Stimulated activated CD4-positive, alpha-beta T cell treated with anti-CD3 and anti-CD28 coated beads, Interleukin-4, amount 100 ng/mL, for 1 hour (primary cell): ENCODE measurements around the gene C1orf50.
"Not testable (repeated sequence)": the region's sequence is repeated elsewhere in the genome, so short reads cannot be mapped to it uniquely, and the experiment has no call there.

ENCODE experiments used
- DNase-seq: peaks from one replicate; pipeline ENCODE4 v3.0.0-alpha.2; 2020

The C1orf50 gene

DNA sequence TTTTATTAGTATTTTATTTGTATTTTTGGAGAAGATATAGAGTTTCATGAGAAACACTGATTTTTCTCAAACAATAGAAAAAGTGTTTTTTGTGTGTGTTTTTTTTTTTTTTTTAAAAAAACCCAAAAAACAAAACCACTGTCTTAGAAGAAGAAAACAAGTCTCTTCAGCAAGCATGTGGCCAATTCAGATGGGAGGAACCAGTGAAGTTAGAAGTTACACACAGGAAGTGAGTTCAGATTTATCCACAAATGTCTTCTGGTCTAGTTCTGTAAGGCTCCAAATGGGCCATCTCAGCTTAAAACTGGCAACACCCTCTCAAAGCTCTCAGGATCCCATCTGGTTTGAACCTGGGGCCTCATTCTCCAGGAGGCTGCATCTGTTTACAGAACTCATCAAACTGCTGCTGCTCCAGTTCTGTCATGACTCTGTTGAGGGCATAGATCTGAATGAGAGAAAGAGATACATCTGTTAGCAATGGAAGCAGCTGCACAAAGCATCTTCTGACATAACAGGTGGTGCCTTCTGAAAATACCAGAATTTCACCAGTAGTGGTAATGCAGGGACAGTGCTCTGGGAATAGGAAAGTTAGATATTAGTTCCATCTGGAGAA lies 40.1 kb downstream of the C1orf50 start:
- DNase-seq, result no peak

DNA sequence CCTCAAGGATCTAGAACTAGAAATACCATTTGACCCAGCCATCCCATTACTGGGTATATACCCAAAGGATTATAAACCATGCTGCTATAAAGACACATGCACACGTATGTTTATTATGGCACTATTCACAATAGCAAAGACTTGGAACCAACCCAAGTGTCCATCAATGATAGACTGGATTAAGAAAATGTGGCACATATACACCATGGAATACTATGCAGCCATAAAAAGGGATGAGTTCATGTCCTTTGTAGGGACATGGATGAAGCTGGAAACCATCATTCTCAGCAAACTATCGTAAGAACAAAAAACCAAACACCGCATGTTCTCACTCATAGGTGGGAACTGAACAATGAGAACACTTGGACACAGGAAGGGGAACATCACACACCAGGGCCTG lies 47.8 kb downstream of the C1orf50 start:
- not testable (repeated sequence) for DNase-seq

DNA sequence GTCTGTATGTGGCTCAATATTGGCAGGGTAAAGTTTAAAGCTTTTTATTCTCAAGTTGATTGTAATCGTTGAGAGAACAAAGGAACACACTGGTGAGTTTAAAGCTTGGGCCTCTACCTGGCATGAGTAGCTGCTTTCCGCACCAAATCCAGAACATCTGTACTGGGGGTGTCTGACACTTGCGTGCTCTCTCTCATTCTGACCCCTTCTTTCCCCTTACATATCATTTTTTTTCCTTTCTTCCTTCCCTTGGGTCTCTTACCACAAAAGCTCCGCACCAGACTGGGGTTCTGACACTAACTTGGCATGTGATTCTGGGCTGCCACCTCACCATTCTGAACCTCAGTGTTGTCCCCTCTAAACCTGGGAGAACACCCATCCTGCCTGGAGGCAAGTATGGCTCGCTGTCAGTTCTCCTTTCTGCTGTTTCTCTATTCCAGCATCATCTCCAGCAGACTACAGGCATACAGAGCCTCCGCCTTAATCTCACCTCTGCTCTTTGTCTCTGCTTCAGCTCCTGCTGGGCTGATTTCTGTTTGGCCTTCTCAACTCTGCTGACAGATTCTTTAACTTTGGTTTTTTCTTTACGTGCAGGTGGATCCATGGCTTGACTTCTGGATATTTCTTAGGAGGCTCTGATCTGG lies 49.0 kb downstream of the C1orf50 start:
- DNase-seq, result no peak

DNA sequence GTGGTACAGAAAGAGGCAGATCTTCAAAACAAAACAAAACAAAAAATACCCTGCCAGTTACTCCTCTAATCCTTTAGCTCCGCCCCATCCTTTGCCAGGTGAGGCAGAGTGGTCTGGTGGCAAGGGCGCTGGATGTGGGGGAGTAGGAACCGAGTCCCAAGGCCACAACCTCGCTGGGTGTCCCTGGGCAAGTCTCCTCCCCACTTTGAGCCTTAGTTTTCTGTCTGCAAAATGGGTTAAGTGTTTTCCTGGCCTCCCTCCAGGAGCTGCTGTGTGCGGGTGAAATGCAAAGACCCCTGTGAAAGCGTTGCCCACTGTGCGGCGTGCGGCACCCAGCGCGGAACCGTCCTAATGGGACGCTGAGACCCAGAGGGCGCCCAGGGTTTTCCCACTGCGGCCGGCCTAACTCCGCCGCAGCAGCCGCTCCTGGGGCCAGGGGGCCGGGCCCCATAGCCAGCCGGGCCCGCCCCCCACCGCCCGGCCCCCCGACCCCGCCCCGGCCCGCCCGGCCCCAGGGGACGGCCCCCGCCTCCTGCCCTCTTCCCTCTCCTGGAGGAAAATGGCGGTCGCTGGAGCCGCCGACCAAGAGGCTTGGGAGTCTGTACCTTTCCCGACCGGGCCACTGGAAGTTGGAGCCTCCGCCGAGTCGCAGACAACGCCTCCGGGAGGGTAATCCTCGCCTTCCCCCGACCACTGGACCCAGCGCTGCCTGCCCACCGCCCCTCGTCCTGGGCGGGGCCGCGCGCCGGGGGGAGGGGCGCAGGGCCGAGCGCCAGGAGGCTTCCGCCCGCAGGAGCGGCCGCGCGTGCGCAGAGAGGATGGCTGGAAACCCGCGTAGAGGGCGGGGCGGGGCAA lies 49.8 kb downstream of the C1orf50 start, which contains the start of the genes ERMAP and SVBP:
Gene ERMAP, plus strand, starts transcription at position 538 of the 855 bp plus-strand sequence. CDS start 13,327 bp downstream, outside the sequence.
Gene SVBP, minus strand, starts transcription at position 813 of the 855 bp plus-strand sequence. CDS start 853 bp downstream, outside the sequence.
- DNase-seq, result peak; percentile 97

- no peak for DNase-seq
These were observed 50.4 kb downstream of the C1orf50 start for GRCh38 chr1:42817440-42817767.

GRCh38 chr1:42817976-42818375 lies 50.9 kb downstream of the C1orf50 start:
- no peak for DNase-seq

DNA sequence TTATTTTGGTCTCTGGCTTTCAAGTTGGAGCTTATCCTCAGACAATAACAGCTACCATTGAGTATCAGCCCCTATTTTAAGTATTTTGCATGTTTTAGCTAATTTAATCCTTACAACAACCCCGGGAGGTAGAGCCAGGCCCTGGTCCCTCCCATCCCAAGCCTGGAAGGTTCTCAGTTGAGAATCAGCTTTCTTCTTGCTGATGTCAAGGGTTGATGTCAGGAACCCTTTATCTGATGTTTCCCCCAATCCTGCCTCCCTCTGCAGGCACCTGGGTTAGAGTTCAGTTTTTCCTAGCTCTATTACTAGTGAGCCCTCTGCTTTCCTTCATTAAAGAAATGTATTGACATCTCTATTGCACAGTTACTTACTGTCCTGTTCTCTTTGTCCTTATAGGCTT lies 53.8 kb downstream of the C1orf50 start:
- no peak for DNase-seq

- no peak for DNase-seq
These were observed 54.6 kb downstream of the C1orf50 start for GRCh38 chr1:42821690-42822089.

GRCh38 chr1:42822800-42823392 lies 55.8 kb downstream of the C1orf50 start:
- DNase-seq, result no peak

DNA sequence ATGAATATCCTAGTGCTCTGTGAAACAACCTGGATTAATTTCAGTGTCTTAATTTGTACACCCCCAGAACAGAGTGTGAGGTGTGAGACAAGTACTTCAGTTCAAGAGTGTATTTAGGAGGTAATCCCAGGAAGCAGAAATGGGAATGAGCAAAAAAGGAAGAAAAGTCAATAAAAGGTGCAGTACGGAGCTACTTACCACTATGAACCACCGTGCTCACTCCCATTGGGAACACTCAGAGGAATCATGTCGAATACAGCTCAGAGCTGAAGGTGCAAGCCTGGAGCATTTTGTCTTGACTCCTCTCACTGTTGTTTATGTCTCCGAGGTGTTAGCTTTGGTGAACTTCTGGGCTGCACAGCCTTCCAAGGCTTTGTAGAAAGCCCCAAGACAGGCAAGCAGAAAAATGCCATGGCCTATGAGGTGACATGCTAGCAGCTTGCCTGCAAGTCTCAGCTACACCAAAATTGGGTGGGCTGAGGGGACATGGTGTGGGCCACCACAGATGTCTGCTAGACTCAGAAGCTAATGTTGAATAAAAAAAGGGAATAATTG lies 57.5 kb downstream of the C1orf50 start:
- DNase-seq, result no peak

GRCh38 chr1:42825036-42825851 lies 58.2 kb downstream of the C1orf50 start:
- no peak for DNase-seq
